ENCODE data around the gene OSBPL3.
"Not testable (repeated sequence)": the region's sequence is repeated elsewhere in the genome, so short reads cannot be mapped to it uniquely, and the experiment has no call there.

The OSBPL3 gene

GRCh38 chr7:24979863-24980533 lies at the start of gene OSBPL3:
Gene OSBPL3 (minus strand): TSS chr7:24980178. CDS start chr7:24892472, 87,706 bp downstream.
- peak; percentile 92 to 93 for DNase-seq (ENCODE audit: low read depth in 2 of 2)

- DNase-seq (ENCODE audit: low read depth in 2 of 2) = no peak
These were observed 49.1 kb upstream of the OSBPL3 start for GRCh38 chr7:25029075-25029474.

- DNase-seq (ENCODE audit: low read depth in 2 of 2) = peak; percentile 66 to 70
These were observed 48.5 kb upstream of the OSBPL3 start for GRCh38 chr7:25028370-25029021.

- no peak for DNase-seq (ENCODE audit: low read depth in 2 of 2)
These were observed 46.2 kb upstream of the OSBPL3 start for GRCh38 chr7:25026156-25026555.

GRCh38 chr7:25025218-25025671 lies 45.3 kb upstream of the OSBPL3 start:
- peak; percentile 54 to 60 for DNase-seq (ENCODE audit: low read depth in 2 of 2)

- DNase-seq (ENCODE audit: low read depth in 2 of 2) = no peak
These were observed 44.1 kb upstream of the OSBPL3 start for GRCh38 chr7:25024066-25024465.

- DNase-seq (ENCODE audit: low read depth in 2 of 2) = not testable (repeated sequence)
These were observed 37.7 kb upstream of the OSBPL3 start for GRCh38 chr7:25017671-25018070.

- peak; percentile 92 to 93 for DNase-seq (ENCODE audit: low read depth in 2 of 2)
These were observed 34.8 kb upstream of the OSBPL3 start for GRCh38 chr7:25014756-25015155.

GRCh38 chr7:25012710-25013109 lies 32.7 kb upstream of the OSBPL3 start:
- DNase-seq (ENCODE audit: low read depth in 2 of 2) = not testable (repeated sequence)

- no peak for DNase-seq (ENCODE audit: low read depth in 2 of 2)
These were observed 32.3 kb upstream of the OSBPL3 start for GRCh38 chr7:25012254-25012653.

GRCh38 chr7:25009257-25009656 lies 29.3 kb upstream of the OSBPL3 start:
- peak; percentile 61 to 64 for DNase-seq (ENCODE audit: low read depth in 2 of 2)

- no peak for DNase-seq (ENCODE audit: low read depth in 2 of 2)
These were observed 27.7 kb upstream of the OSBPL3 start for GRCh38 chr7:25007668-25008067.

- DNase-seq (ENCODE audit: low read depth in 2 of 2) = no peak
These were observed 26.3 kb upstream of the OSBPL3 start for GRCh38 chr7:25006276-25006675.

GRCh38 chr7:25005658-25006057 lies 25.7 kb upstream of the OSBPL3 start:
- no peak for DNase-seq (ENCODE audit: low read depth in 2 of 2)

GRCh38 chr7:25002786-25003185 lies 22.8 kb upstream of the OSBPL3 start:
- DNase-seq (ENCODE audit: low read depth in 2 of 2) = no peak

GRCh38 chr7:24995466-24995865 lies 15.5 kb upstream of the OSBPL3 start:
- DNase-seq (ENCODE audit: low read depth in 2 of 2) = no peak

- DNase-seq (ENCODE audit: low read depth in 2 of 2) = no peak
These were observed 12.3 kb upstream of the OSBPL3 start for GRCh38 chr7:24992314-24992713.

- DNase-seq (ENCODE audit: low read depth in 2 of 2) = no peak
These were observed 11.4 kb upstream of the OSBPL3 start for GRCh38 chr7:24991353-24991752.

GRCh38 chr7:24987331-24987842 lies 7.4 kb upstream of the OSBPL3 start:
- DNase-seq (ENCODE audit: low read depth in 2 of 2) = no peak

- no peak for DNase-seq (ENCODE audit: low read depth in 2 of 2)
These were observed 2.9 kb upstream of the OSBPL3 start for GRCh38 chr7:24982917-24983316.

- DNase-seq (ENCODE audit: low read depth in 2 of 2) = no peak
These were observed 1.4 kb upstream of the OSBPL3 start for GRCh38 chr7:24981171-24981951.

GRCh38 chr7:24980534-24981170 lies 674 bp upstream of the OSBPL3 start:
- DNase-seq (ENCODE audit: low read depth in 2 of 2) = no peak
